ENCODE results near the gene FOXI1. TPM values are rescaled to one million over a fixed set of nuclear protein-coding genes. Genes with fewer than 3 reads are reported as not detected.

FOXI1 gene
- total RNA-seq, 2 experiments from 2014 or later = not detected

DNA sequence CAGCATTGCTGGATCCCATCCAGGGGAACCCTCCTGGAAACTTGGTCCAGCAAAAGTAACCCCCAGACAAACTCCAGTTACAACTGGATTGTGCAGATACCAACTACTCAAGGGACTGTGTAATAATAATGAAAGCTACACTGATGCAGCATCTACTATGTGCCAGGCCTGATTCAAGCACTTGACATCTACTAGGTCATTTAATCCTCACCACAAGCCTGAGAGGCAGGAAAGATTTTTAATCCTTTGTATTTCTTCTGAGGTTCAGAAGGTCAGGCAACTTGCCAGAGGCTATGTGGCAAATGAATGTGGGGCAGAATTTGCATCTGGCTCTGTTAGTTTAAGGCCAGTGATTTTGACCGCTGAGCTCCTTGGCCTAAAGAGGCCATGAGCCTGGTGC lies 29.5 kb upstream of the FOXI1 start:
- no peak for DNase-seq
- ChIA-PET CTCF (interaction anchor here (0.7 to 0.8 kb wide), 2 partner anchors 22 to 156 kb away, joined by 3 to 4 read pairs; no protein-coding TSS in a partner anchor), POLR2A (no interaction called here)
- no peak for ATAC-seq
- Mint-ChIP-seq H3K27ac (peak overlapping the region; percentile 8), H3K9me3 (ENCODE audit: low read depth) (no peaks in the 10 kb centered on the region), H3K4me3 (no peak overlapping the region), H3K4me1 (peaks cover 22% of the 10 kb centered on the region), H3K36me3 (ENCODE audit: low read depth) (peaks cover 60% of the 10 kb centered on the region), H3K27me3 (no peaks in the 10 kb centered on the region)
- intact Hi-C loops (cut with DNase I, micrococcal nuclease) = no loop called here

DNA sequence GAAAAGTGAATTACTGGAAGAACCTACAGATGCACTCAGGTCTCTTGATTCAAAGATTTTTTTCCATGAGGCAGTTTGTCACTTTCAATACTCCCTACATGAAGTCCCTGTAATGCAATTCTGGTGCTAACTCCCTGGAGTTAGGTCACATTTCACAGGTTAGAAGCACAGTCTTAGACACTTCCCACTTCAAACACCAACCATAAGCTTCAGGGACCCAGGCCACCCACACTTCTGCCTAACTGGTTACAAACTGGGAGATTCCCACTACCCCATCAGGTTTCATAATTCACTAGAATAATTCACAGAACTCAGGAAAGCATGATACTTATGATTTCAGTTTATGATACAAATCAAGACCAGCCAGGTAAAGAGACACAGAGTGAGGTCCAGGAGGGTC lies 29.0 kb upstream of the FOXI1 start:
- H3K27me3 Mint-ChIP-seq = no peaks in the 10 kb centered on the region
- POLR2A ChIA-PET = no interaction called here
- intact Hi-C loops (cut with DNase I, micrococcal nuclease) = no loop called here
- CTCF ChIA-PET = interaction anchor here (0.7 kb wide), 1 partner anchor 21 kb away, joined by 3 read pairs; no protein-coding TSS in a partner anchor
- ATAC-seq (peak; percentile 57), DNase-seq (no peak)
- no peaks in the 10 kb centered on the region for H3K9me3 Mint-ChIP-seq (ENCODE audit: low read depth)
- H3K4me3 Mint-ChIP-seq = no peak overlapping the region
- H3K27ac Mint-ChIP-seq = no peak overlapping the region
- H3K36me3 Mint-ChIP-seq (ENCODE audit: low read depth) = peaks cover 60% of the 10 kb centered on the region
- H3K4me1 Mint-ChIP-seq = peaks cover 22% of the 10 kb centered on the region

- Mint-ChIP-seq H3K27ac (no peak overlapping the region), H3K4me3 (no peak overlapping the region), H3K9me3 (ENCODE audit: low read depth) (no peaks in the 10 kb centered on the region), H3K27me3 (no peaks in the 10 kb centered on the region), H3K36me3 (ENCODE audit: low read depth) (peaks cover 67% of the 10 kb centered on the region), H3K4me1 (peaks cover 22% of the 10 kb centered on the region)
- intact Hi-C loops (cut with DNase I, micrococcal nuclease) = no loop called here
- ChIA-PET CTCF (interaction anchor here (0.7 kb wide), 1 partner anchor 303 kb away, joined by 3 read pairs; no protein-coding TSS in a partner anchor), POLR2A (no interaction called here)
- no peak for ATAC-seq
- no peak for DNase-seq
Observed at GRCh38 chr5:170077526-170077925, 28.2 kb upstream of the FOXI1 start.

DNA sequence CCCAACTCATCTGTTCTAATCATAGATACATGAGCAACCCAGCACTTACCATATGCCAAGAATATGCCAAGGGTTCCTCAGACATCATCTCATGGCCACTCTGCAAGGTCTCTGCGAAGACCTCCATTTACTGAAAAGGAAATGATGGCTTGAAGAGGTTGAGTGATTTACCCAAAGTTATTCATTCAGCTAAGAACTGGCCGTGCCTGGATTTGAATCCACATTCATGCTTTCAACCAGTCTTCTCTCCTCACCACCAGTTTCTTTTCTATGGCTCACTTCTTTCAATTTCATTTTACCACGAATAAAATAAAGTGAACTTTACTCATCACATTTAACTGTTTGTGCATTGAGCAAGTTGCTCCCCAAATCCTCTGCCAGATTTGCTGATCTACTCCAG lies 27.2 kb upstream of the FOXI1 start:
- no peak overlapping the region for H3K4me3 Mint-ChIP-seq
- ATAC-seq (peak; percentile 54), DNase-seq (no peak)
- no peaks in the 10 kb centered on the region for H3K27me3 Mint-ChIP-seq
- no peaks in the 10 kb centered on the region for H3K9me3 Mint-ChIP-seq (ENCODE audit: low read depth)
- H3K4me1 Mint-ChIP-seq = peaks cover 22% of the 10 kb centered on the region
- intact Hi-C loops (cut with DNase I, micrococcal nuclease) = no loop called here
- ChIA-PET POLR2A (no interaction called here), CTCF (interaction anchor here (2.9 kb wide), 1 partner anchor 8 kb away, joined by 8 read pairs; no protein-coding TSS in a partner anchor)
- H3K36me3 Mint-ChIP-seq (ENCODE audit: low read depth) = peaks cover 74% of the 10 kb centered on the region
- peak overlapping the region; percentile 30 for H3K27ac Mint-ChIP-seq

DNA sequence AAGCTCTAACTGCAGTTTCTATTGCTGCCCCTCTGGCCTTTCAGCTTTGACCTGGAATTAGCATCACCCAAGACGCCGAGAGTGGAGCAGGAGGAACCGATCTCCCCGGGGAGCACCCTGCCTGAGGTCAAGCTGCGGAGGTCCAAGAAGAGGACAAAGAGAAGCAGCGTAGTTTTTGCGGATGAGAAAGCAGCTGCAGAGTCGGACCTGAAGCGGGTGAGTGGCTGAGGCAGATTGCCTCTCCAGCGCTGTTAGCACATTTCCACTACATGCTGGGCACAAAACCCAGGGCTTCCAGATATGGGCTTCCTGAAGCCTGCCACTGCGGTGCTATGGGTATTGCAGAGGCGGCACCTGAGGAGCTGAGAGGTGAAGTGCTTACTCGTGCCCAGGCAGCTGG lies 26.8 kb upstream of the FOXI1 start:
- peak overlapping the region; percentile 30 for H3K27ac Mint-ChIP-seq
- POLR2A ChIA-PET = no interaction called here
- CTCF ChIA-PET = interaction anchor here (2.9 kb wide), 1 partner anchor 8 kb away, joined by 8 read pairs; no protein-coding TSS in a partner anchor

DNA sequence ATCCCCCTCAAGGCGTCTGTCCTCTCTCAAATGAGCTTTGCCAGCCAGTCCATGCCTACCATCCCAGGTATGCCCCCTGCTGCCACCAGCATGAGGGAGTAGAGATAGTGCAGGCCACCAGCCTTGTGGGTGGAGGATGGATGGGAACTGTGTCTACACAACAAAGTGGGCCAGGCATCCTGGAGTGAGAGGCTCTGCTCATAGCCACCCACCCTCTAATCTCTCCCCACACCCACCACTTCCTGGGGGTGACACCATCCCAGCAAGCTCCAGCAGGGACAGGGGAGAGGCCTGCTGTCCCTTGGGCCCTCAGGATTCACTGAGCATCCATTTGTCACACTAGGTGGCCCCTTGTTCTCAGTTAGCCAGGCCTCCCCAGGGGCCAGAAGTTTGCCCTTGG lies 25.5 kb upstream of the FOXI1 start:
- H3K36me3 Mint-ChIP-seq (ENCODE audit: low read depth) = peaks cover 80% of the 10 kb centered on the region
- intact Hi-C loops (cut with DNase I, micrococcal nuclease) = no loop called here
- POLR2A ChIA-PET = no interaction called here
- CTCF ChIA-PET = interaction anchor here (2.9 kb wide), 1 partner anchor 9 kb away, joined by 8 read pairs; no protein-coding TSS in a partner anchor
- no peaks in the 10 kb centered on the region for H3K9me3 Mint-ChIP-seq (ENCODE audit: low read depth)
- ATAC-seq (no peak), DNase-seq (no peak)
- H3K4me1 Mint-ChIP-seq = peaks cover 22% of the 10 kb centered on the region
- no peaks in the 10 kb centered on the region for H3K27me3 Mint-ChIP-seq
- H3K27ac Mint-ChIP-seq = no peak overlapping the region
- H3K4me3 Mint-ChIP-seq = no peak overlapping the region

More for the DNA sequence above, 26.8 kb upstream of the FOXI1 start:
- ATAC-seq (no peak), DNase-seq (no peak)
- Mint-ChIP-seq H3K9me3 (ENCODE audit: low read depth) (no peaks in the 10 kb centered on the region), H3K36me3 (ENCODE audit: low read depth) (peaks cover 77% of the 10 kb centered on the region), H3K4me1 (peaks cover 22% of the 10 kb centered on the region), H3K27me3 (no peaks in the 10 kb centered on the region), H3K4me3 (no peak overlapping the region)
- intact Hi-C loops (cut with DNase I, micrococcal nuclease) = no loop called here

DNA sequence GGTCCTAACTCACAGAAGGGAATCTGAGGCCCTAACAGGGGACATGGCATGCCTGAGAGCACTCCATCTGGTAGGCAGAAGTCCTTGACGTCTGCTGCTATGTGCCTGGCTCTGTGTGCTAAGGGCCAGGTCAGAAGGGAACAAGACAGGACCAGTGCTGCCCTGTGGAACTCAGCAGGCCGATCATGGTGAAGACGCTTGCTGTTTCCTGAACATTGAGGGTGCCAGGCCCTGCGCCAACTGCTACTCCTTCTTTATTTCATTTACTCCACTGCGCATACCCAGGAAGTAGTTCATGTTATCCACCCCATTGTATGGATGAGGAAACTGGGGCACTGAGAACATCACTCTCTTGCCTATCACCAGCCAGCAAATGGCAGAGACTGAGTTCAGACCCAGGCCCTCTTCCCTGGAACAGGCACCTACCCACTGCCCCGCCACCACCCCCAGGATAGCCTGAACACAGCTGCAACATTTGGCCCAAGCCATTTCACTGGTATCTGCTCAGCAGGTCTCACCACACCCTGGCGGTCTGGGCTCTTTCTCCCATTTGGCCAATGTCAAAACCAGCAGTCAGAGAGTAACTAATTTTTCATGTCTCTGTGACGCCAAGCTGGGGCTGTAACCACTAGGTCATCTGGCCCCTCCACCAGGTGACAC lies 24.8 kb upstream of the FOXI1 start:
- DNase-seq (no peak), ATAC-seq (no peak)
- Mint-ChIP-seq H3K36me3 (ENCODE audit: low read depth) (peaks cover 79% of the 10 kb centered on the region), H3K9me3 (ENCODE audit: low read depth) (no peaks in the 10 kb centered on the region), H3K27me3 (no peaks in the 10 kb centered on the region), H3K4me3 (no peak overlapping the region), H3K27ac (no peak overlapping the region), H3K4me1 (peaks cover 22% of the 10 kb centered on the region)
- POLR2A ChIA-PET = no interaction called here
- CTCF ChIA-PET = interaction anchor here (0.7 to 2.9 kb wide), 2 partner anchors 10 to 325 kb away, joined by 4 to 8 read pairs; no protein-coding TSS in a partner anchor
- intact Hi-C loops (cut with DNase I, micrococcal nuclease) = no loop called here

GRCh38 chr5:170081616-170082015 lies 24.1 kb upstream of the FOXI1 start:
- intact Hi-C loops (cut with DNase I, micrococcal nuclease) = no loop called here
- CTCF ChIA-PET = interaction anchor here (0.7 kb wide), 1 partner anchor 8 kb away, joined by 3 read pairs; no protein-coding TSS in a partner anchor
- H3K36me3 Mint-ChIP-seq (ENCODE audit: low read depth) = peaks cover 79% of the 10 kb centered on the region
- POLR2A ChIA-PET = no interaction called here
- no peaks in the 10 kb centered on the region for H3K27me3 Mint-ChIP-seq
- ATAC-seq = no peak
- no peak for DNase-seq
- no peak overlapping the region for H3K27ac Mint-ChIP-seq
- no peaks in the 10 kb centered on the region for H3K9me3 Mint-ChIP-seq (ENCODE audit: low read depth)
- H3K4me1 Mint-ChIP-seq = peaks cover 15% of the 10 kb centered on the region
- no peak overlapping the region for H3K4me3 Mint-ChIP-seq

DNA sequence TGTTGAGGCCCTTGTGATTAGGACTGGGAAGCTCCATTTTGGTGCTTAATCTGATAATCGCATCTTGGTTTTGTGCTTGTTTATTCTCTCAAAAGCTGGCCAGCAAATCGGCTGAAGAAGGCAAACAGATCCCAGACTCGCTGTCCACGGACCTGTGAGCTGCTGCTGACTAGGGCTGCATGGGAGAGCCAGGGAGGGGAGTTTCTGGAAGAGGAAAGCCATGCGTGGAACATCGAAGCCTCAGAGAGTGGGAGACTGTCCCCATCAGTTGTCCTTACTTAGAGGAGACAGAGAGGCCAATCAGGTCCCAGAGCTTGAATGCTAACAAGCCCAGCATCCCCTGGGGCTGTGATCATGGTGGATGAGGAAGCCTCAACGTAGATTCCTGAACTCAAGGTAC lies 23.0 kb upstream of the FOXI1 start:
- peaks cover 72% of the 10 kb centered on the region for H3K36me3 Mint-ChIP-seq (ENCODE audit: low read depth)

DNA sequence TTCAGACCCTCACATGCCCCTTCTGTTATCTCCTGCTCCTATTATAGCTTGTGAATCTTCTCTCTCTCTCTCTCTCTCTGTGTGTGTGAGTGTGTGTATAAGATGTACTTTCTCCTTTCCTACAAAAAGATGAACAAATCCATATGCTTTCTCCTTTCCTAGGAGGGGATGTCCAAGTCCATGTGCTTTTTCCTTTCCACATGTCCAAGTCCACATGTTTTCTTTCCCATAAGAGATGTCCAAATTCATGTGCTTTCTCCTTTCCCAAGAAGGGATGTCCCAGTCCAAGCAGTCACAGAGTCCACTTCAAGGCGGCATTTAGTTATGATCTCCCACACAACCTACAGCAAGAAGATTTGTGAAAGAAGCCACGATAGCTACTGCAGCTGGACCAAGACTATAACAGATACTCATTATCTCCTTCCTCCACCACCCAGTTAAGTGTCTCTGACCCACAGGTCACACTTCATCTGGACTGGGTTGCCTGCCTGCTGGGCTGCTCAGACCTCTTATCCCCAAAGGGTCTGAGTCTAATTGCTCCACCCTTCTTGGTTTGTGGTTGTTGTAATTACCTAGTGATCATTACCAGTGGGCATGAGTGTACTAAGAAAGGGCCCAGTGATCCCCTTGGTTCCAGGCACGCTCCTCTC lies 18.4 kb upstream of the FOXI1 start:
- POLR2A ChIA-PET = interaction anchor here (0.6 kb wide), 1 partner anchor 9 kb away, joined by 4 read pairs; no protein-coding TSS in a partner anchor
- Mint-ChIP-seq H3K27ac (peak overlapping the region; percentile 8), H3K27me3 (no peaks in the 10 kb centered on the region), H3K36me3 (ENCODE audit: low read depth) (peaks cover 34% of the 10 kb centered on the region), H3K4me1 (no peaks in the 10 kb centered on the region), H3K9me3 (ENCODE audit: low read depth) (no peaks in the 10 kb centered on the region), H3K4me3 (no peak overlapping the region)
- CTCF ChIA-PET = interaction anchor here (3.2 kb wide), 1 partner anchor 17 kb away, joined by 15 read pairs; no protein-coding TSS in a partner anchor
- no peak for ATAC-seq
- intact Hi-C loops (cut with DNase I, micrococcal nuclease) = no loop called here
- no peak for DNase-seq

More for the DNA sequence above, 23.0 kb upstream of the FOXI1 start:
- Mint-ChIP-seq H3K9me3 (ENCODE audit: low read depth) (no peaks in the 10 kb centered on the region), H3K4me3 (no peak overlapping the region), H3K27ac (no peak overlapping the region), H3K4me1 (peaks cover 9% of the 10 kb centered on the region), H3K27me3 (no peaks in the 10 kb centered on the region)
- intact Hi-C loops (cut with DNase I, micrococcal nuclease) = no loop called here
- DNase-seq (no peak), ATAC-seq (no peak)
- CTCF ChIA-PET = interaction anchor here (0.8 kb wide), 1 partner anchor 1309 kb away, joined by 5 read pairs; no protein-coding TSS in a partner anchor
- POLR2A ChIA-PET = no interaction called here

- ChIA-PET POLR2A (no interaction called here), CTCF (interaction anchor here (0.6 to 0.8 kb wide), 2 partner anchors 21 to 386 kb away, joined by 3 read pairs; no protein-coding TSS in a partner anchor)
- no peaks in the 10 kb centered on the region for H3K4me1 Mint-ChIP-seq
- H3K27me3 Mint-ChIP-seq = no peaks in the 10 kb centered on the region
- H3K27ac Mint-ChIP-seq = no peak overlapping the region
- DNase-seq = no peak
- H3K4me3 Mint-ChIP-seq = no peak overlapping the region
- H3K36me3 Mint-ChIP-seq (ENCODE audit: low read depth) = no peaks in the 10 kb centered on the region
- intact Hi-C loops (cut with DNase I, micrococcal nuclease) = no loop called here
- no peak for ATAC-seq
- H3K9me3 Mint-ChIP-seq (ENCODE audit: low read depth) = no peaks in the 10 kb centered on the region
Observed at GRCh38 chr5:170092455-170093101, 13.1 kb upstream of the FOXI1 start.
